ENCODE measurements around the gene FGF1.

FGF1 gene

DNA sequence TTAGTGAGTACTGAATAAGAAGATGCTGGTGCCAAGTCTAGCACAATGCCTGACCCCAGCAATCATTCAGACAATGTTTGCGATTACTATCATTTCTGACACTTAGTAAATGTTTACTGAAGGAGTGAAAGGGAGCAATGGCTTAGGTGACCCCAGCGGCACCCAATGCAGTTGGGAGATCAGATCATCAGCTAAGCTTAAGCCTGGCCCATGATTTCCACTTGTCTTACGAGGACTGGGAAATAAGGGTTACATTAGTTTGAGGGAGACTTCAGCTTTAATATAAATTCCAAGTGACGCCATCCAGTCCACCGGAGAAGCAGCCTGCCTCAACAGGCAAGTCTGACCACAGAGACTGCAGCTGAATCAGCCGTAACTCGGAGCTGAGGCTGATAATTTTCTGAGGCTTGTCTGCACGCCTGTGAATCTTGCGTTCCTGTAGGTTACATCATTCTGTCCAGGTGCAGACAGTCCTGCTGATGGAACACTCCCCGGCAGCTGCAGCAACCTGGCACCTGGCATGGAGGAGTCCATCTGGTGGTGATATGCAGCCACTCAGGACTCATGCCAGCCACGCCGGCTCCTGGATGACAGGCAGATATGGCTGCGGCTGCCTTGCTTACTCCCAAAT, 34.9 kb upstream of the FGF1 start:
- POLR2A ChIA-PET, result no interaction called here
- Histone ChIP-seq H3K4me3 (ENCODE audit: low read depth, low read length) (no peak overlapping the region), H3K27ac (ENCODE audit: extremely low read depth, low read depth, low read length) (no peak overlapping the region), H3K36me3 (ENCODE audit: control insufficient read depth in 2 of 2, insufficient read depth in 1 of 2, low read length in 2 of 2) (no peaks in the 10 kb centered on the region), H3K9me3 (ENCODE audit: control insufficient read depth, insufficient read depth, low read depth, low read length) (no peaks in the 10 kb centered on the region), H3K4me1 (ENCODE audit: control insufficient read depth, insufficient read depth, low read length) (no peaks in the 10 kb centered on the region)
- TF ChIP-seq KLF9 (tag by site-specific recombination; IDR thresholded peaks at IDR 0.05; ENCODE audit: low read depth), result no peak
- no peak for TF ChIP-seq ZNF585B (tag by site-specific recombination; IDR thresholded peaks at IDR 0.05)
- TF ChIP-seq MEIS1 (CRISPR knock-in tag; IDR thresholded peaks at IDR 0.05; ENCODE audit: borderline replicate concordance), result no peak
- no peak for TF ChIP-seq ZNF830 (tag by site-specific recombination; IDR thresholded peaks at IDR 0.05; ENCODE audit: low read depth)
- TF ChIP-seq GLI4 (tag by site-specific recombination; IDR thresholded peaks at IDR 0.05), result no peak
- TF ChIP-seq ZBTB17 (tag by site-specific recombination; IDR thresholded peaks at IDR 0.05), result no peak
- no peak for TF ChIP-seq ZNF391 (tag by site-specific recombination; IDR thresholded peaks at IDR 0.05; ENCODE audit: borderline replicate concordance, low read depth)
- TF ChIP-seq HOXC10 (CRISPR knock-in tag; IDR thresholded peaks at IDR 0.05), result no peak
- TF ChIP-seq, protein P1, sequence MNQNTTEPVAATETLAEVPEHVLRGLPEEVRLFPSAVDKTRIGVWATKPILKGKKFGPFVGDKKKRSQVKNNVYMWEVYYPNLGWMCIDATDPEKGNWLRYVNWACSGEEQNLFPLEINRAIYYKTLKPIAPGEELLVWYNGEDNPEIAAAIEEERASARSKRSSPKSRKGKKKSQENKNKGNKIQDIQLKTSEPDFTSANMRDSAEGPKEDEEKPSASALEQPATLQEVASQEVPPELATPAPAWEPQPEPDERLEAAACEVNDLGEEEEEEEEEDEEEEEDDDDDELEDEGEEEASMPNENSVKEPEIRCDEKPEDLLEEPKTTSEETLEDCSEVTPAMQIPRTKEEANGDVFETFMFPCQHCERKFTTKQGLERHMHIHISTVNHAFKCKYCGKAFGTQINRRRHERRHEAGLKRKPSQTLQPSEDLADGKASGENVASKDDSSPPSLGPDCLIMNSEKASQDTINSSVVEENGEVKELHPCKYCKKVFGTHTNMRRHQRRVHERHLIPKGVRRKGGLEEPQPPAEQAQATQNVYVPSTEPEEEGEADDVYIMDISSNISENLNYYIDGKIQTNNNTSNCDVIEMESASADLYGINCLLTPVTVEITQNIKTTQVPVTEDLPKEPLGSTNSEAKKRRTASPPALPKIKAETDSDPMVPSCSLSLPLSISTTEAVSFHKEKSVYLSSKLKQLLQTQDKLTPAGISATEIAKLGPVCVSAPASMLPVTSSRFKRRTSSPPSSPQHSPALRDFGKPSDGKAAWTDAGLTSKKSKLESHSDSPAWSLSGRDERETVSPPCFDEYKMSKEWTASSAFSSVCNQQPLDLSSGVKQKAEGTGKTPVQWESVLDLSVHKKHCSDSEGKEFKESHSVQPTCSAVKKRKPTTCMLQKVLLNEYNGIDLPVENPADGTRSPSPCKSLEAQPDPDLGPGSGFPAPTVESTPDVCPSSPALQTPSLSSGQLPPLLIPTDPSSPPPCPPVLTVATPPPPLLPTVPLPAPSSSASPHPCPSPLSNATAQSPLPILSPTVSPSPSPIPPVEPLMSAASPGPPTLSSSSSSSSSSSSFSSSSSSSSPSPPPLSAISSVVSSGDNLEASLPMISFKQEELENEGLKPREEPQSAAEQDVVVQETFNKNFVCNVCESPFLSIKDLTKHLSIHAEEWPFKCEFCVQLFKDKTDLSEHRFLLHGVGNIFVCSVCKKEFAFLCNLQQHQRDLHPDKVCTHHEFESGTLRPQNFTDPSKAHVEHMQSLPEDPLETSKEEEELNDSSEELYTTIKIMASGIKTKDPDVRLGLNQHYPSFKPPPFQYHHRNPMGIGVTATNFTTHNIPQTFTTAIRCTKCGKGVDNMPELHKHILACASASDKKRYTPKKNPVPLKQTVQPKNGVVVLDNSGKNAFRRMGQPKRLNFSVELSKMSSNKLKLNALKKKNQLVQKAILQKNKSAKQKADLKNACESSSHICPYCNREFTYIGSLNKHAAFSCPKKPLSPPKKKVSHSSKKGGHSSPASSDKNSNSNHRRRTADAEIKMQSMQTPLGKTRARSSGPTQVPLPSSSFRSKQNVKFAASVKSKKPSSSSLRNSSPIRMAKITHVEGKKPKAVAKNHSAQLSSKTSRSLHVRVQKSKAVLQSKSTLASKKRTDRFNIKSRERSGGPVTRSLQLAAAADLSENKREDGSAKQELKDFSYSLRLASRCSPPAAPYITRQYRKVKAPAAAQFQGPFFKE (tag by site-specific recombination; IDR thresholded peaks at IDR 0.05; ENCODE audit: borderline replicate concordance), result no peak
- TF ChIP-seq ZNF664 (tag by site-specific recombination; IDR thresholded peaks at IDR 0.05), result no peak
- TF ChIP-seq HOXD13 (CRISPR knock-in tag; IDR thresholded peaks at IDR 0.05; ENCODE audit: borderline replicate concordance), result no peak
- TF ChIP-seq ZNF610 (tag by site-specific recombination; IDR thresholded peaks at IDR 0.05; ENCODE audit: borderline replicate concordance), result no peak
- TF ChIP-seq ZNF223 (tag by site-specific recombination; IDR thresholded peaks at IDR 0.05), result no peak
- no peak for TF ChIP-seq YY1 (tag by site-specific recombination; IDR thresholded peaks at IDR 0.05)
- TF ChIP-seq ZXDB (tag by site-specific recombination; IDR thresholded peaks at IDR 0.05), result no peak
- CTCF ChIA-PET, result interaction anchor here (1.1 to 15.6 kb wide), 8 partner anchors 8 to 195 kb away, joined by 3 to 572 read pairs (median 6); no protein-coding TSS in a partner anchor

DNA sequence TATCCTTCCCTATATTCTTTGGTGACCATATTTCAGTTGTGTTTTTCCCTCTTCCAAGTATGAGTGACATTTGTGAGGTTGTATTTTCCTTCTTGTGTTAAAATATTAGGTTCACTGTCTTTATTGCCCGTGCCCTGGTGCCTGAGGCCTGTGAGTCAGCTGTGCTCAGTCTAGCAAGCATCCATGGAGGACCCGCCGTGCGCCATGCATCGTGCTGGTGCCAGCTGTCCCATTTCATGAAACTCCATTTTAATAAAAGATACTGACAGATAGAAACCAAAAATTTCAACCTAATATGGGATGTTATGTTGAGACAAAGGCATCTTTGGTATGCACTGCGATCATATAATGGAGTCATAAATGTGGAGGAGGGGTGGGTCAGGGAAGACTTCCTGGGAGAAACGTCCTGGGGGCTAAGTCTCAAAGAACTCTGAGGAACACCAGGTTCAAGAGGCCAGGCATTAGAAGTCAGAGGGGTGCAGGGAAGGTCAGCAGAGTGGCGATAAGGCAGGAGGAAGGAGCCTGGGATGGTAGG, 34.0 kb upstream of the FGF1 start:
- ChIA-PET CTCF (interaction anchor here (1.1 to 15.6 kb wide), 4 partner anchors 21 to 165 kb away, joined by 3 to 572 read pairs (median 4); no protein-coding TSS in a partner anchor), POLR2A (no interaction called here)
- H3K9me3 ChIP-seq (ENCODE audit: control insufficient read depth, insufficient read depth, low read depth, low read length), result no peaks in the 10 kb centered on the region
- H3K4me3 ChIP-seq (ENCODE audit: low read depth, low read length), result no peak overlapping the region
- no peaks in the 10 kb centered on the region for H3K36me3 ChIP-seq (ENCODE audit: control insufficient read depth in 2 of 2, insufficient read depth in 1 of 2, low read length in 2 of 2)
- H3K27ac ChIP-seq (ENCODE audit: extremely low read depth, low read depth, low read length), result no peak overlapping the region
- H3K4me1 ChIP-seq (ENCODE audit: control insufficient read depth, insufficient read depth, low read length), result no peaks in the 10 kb centered on the region
- no peak for TF ChIP-seq MYNN (tag by site-specific recombination; IDR thresholded peaks at IDR 0.05; ENCODE audit: borderline replicate concordance)
- TF ChIP-seq, protein P2, sequence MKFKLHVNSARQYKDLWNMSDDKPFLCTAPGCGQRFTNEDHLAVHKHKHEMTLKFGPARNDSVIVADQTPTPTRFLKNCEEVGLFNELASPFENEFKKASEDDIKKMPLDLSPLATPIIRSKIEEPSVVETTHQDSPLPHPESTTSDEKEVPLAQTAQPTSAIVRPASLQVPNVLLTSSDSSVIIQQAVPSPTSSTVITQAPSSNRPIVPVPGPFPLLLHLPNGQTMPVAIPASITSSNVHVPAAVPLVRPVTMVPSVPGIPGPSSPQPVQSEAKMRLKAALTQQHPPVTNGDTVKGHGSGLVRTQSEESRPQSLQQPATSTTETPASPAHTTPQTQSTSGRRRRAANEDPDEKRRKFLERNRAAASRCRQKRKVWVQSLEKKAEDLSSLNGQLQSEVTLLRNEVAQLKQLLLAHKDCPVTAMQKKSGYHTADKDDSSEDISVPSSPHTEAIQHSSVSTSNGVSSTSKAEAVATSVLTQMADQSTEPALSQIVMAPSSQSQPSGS (tag by site-specific recombination; IDR thresholded peaks at IDR 0.05; ENCODE audit: low read depth), result no peak
- TF ChIP-seq, protein P3, sequence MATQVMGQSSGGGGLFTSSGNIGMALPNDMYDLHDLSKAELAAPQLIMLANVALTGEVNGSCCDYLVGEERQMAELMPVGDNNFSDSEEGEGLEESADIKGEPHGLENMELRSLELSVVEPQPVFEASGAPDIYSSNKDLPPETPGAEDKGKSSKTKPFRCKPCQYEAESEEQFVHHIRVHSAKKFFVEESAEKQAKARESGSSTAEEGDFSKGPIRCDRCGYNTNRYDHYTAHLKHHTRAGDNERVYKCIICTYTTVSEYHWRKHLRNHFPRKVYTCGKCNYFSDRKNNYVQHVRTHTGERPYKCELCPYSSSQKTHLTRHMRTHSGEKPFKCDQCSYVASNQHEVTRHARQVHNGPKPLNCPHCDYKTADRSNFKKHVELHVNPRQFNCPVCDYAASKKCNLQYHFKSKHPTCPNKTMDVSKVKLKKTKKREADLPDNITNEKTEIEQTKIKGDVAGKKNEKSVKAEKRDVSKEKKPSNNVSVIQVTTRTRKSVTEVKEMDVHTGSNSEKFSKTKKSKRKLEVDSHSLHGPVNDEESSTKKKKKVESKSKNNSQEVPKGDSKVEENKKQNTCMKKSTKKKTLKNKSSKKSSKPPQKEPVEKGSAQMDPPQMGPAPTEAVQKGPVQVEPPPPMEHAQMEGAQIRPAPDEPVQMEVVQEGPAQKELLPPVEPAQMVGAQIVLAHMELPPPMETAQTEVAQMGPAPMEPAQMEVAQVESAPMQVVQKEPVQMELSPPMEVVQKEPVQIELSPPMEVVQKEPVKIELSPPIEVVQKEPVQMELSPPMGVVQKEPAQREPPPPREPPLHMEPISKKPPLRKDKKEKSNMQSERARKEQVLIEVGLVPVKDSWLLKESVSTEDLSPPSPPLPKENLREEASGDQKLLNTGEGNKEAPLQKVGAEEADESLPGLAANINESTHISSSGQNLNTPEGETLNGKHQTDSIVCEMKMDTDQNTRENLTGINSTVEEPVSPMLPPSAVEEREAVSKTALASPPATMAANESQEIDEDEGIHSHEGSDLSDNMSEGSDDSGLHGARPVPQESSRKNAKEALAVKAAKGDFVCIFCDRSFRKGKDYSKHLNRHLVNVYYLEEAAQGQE (tag by site-specific recombination; IDR thresholded peaks at IDR 0.05), result no peak
- TF ChIP-seq, protein P4, sequence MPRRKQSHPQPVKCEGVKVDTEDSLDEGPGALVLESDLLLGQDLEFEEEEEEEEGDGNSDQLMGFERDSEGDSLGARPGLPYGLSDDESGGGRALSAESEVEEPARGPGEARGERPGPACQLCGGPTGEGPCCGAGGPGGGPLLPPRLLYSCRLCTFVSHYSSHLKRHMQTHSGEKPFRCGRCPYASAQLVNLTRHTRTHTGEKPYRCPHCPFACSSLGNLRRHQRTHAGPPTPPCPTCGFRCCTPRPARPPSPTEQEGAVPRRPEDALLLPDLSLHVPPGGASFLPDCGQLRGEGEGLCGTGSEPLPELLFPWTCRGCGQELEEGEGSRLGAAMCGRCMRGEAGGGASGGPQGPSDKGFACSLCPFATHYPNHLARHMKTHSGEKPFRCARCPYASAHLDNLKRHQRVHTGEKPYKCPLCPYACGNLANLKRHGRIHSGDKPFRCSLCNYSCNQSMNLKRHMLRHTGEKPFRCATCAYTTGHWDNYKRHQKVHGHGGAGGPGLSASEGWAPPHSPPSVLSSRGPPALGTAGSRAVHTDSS (tag by site-specific recombination; IDR thresholded peaks at IDR 0.05), result no peak
- no peak for TF ChIP-seq ZNF701 (tag by site-specific recombination; IDR thresholded peaks at IDR 0.05)
- no peak for TF ChIP-seq ZBTB20 (tag by site-specific recombination; IDR thresholded peaks at IDR 0.05)
- TF ChIP-seq ZNF776 (tag by site-specific recombination; IDR thresholded peaks at IDR 0.05; ENCODE audit: borderline replicate concordance), result no peak
- TF ChIP-seq ZNF777 (tag by site-specific recombination; IDR thresholded peaks at IDR 0.05; ENCODE audit: borderline replicate concordance), result no peak
